Measurements from ENCODE around the gene GRIP1.
"Not testable (repeated sequence)": the region's sequence is repeated elsewhere in the genome, so short reads cannot be mapped to it uniquely, and the experiment has no call there.

Gene GRIP1

DNA sequence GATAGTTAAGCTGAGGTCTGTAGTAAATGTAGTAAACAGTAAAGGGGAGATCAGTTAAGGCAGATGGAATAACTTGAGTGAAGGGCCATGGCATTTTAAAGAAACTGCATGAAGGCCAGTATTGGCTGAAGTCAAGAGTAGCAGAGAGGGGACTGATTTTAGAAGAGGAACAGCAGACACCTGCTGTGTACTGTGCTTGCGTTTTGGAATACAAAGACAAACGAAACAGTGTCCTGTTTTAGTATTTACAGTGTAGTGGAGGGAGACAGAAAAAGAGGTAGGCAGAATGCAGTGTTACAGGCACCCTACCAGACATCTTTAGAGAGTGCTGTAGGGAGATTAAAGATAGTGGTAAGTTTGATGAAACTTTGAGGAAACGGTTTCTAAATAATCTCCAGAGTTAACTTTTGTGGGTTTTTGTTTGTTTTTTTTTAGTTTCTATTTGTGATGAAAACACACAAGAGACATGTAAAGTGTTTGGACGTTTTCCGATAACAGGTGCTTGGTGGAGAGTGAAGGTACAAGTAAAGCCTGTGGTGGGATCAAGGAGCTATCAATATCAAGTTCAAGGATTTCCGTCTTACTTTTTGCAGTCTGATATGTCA, 374.5 kb downstream of the GRIP1 start:
- no peak for DNase-seq

DNA sequence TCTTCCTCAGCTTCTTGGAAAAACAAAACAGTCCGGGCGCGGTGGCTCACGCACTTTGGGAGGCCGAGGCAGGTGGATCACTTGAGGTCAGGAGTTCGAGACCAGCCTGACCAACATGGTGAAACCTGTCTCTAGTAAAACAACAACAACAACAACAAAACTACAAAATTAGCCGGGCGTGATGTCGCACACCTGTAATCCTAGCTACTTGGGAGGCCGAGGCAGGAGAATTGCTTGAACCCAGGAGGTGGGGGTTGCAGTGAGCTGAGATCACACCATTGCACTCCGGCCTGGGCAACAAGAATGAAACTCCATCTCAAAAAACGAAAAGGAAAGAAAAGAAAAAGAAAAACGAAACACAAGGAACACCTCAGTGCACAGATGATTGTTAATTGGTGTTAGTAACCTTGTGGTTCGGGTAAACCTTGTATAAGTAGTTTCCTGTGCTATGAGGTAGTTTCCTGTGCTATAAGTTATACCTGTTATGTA, 375.5 kb downstream of the GRIP1 start:
- not testable (repeated sequence) for DNase-seq

- no peak for DNase-seq
These were observed 376.1 kb downstream of the GRIP1 start for GRCh38 chr12:66302827-66303169.

GRCh38 chr12:66301944-66302826, 376.7 kb downstream of the GRIP1 start, which contains the start of gene HELB:
Gene HELB (plus strand): TSS chr12:66302493. CDS start chr12:66302604, 111 bp downstream.
- DNase-seq: peak; percentile 98

DNA sequence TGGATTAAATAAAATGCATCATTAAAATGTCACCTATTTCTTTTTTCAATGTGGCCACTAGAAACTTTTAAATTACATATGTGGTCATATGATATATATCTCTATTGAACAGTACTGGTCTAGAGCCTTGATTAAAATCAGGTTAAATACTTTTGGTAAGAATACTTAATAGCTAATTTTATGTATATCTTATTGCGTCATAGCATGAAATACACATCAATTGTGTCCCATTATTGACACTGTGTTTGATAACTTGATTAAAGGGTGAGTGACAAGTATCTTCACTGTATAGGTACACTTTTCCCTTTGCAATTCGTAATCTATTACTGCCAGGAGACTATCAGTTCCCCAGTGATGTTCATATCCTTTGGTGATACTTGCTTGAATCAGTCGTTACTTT, 381.0 kb downstream of the GRIP1 start:
- no peak for DNase-seq
